ENCODE data around the gene ATCAY. TPM values are rescaled to one million over a fixed set of nuclear protein-coding genes. Genes with fewer than 3 reads are reported as not detected.

The ATCAY gene
- total RNA-seq, 1 donor from 2014 or later: 182 TPM

- Mint-ChIP-seq H3K4me3 (ENCODE audit: unreplicated experiment) (no peak overlapping the region), H3K9me3 (ENCODE audit: unreplicated experiment) (peaks cover 8% of the 10 kb centered on the region), H3K27ac (ENCODE audit: unreplicated experiment) (no peak overlapping the region), H3K27me3 (ENCODE audit: unreplicated experiment) (peaks cover 9% of the 10 kb centered on the region), H3K4me1 (ENCODE audit: low read depth, unreplicated experiment) (peaks cover 6% of the 10 kb centered on the region), H3K36me3 (ENCODE audit: unreplicated experiment) (peaks cover 13% of the 10 kb centered on the region)
- peak; percentile 42 for TF ChIP-seq CTCF (IDR thresholded peaks at IDR 0.05; ENCODE audit: partially characterized antibody, unreplicated experiment)
- DNase-seq: peak; percentile 66
Measured at GRCh38 chr19:3849092-3849491, 31.4 kb upstream of the ATCAY start.

- no peak for DNase-seq
- no peak overlapping the region for H3K4me3 Mint-ChIP-seq (ENCODE audit: unreplicated experiment)
- peaks cover 9% of the 10 kb centered on the region for H3K27me3 Mint-ChIP-seq (ENCODE audit: unreplicated experiment)
- H3K9me3 Mint-ChIP-seq (ENCODE audit: unreplicated experiment): peaks cover 8% of the 10 kb centered on the region
- H3K36me3 Mint-ChIP-seq (ENCODE audit: unreplicated experiment): peaks cover 13% of the 10 kb centered on the region
- H3K27ac Mint-ChIP-seq (ENCODE audit: unreplicated experiment): no peak overlapping the region
- H3K4me1 Mint-ChIP-seq (ENCODE audit: low read depth, unreplicated experiment): peaks cover 6% of the 10 kb centered on the region
- TF ChIP-seq CTCF (IDR thresholded peaks at IDR 0.05; ENCODE audit: partially characterized antibody, unreplicated experiment): no peak
Measured at GRCh38 chr19:3849787-3850186, 30.7 kb upstream of the ATCAY start.

GRCh38 chr19:3850320-3850972 is 30.0 kb upstream of the ATCAY start:
- H3K27me3 Mint-ChIP-seq (ENCODE audit: unreplicated experiment): peaks cover 13% of the 10 kb centered on the region
- H3K27ac Mint-ChIP-seq (ENCODE audit: unreplicated experiment): no peak overlapping the region
- H3K9me3 Mint-ChIP-seq (ENCODE audit: unreplicated experiment): peaks cover 8% of the 10 kb centered on the region
- H3K4me3 Mint-ChIP-seq (ENCODE audit: unreplicated experiment): no peak overlapping the region
- peaks cover 15% of the 10 kb centered on the region for H3K36me3 Mint-ChIP-seq (ENCODE audit: unreplicated experiment)
- TF ChIP-seq CTCF (IDR thresholded peaks at IDR 0.05; ENCODE audit: partially characterized antibody, unreplicated experiment): no peak
- peaks cover 6% of the 10 kb centered on the region for H3K4me1 Mint-ChIP-seq (ENCODE audit: low read depth, unreplicated experiment)
- no peak for DNase-seq

GRCh38 chr19:3851254-3852176 is 29.0 kb upstream of the ATCAY start:
- H3K27ac Mint-ChIP-seq (ENCODE audit: unreplicated experiment): no peak overlapping the region
- no peak for DNase-seq
- H3K36me3 Mint-ChIP-seq (ENCODE audit: unreplicated experiment): peaks cover 20% of the 10 kb centered on the region
- peaks cover 4% of the 10 kb centered on the region for H3K4me1 Mint-ChIP-seq (ENCODE audit: low read depth, unreplicated experiment)
- no peak for TF ChIP-seq CTCF (IDR thresholded peaks at IDR 0.05; ENCODE audit: partially characterized antibody, unreplicated experiment)
- H3K27me3 Mint-ChIP-seq (ENCODE audit: unreplicated experiment): peaks cover 14% of the 10 kb centered on the region
- peaks cover 8% of the 10 kb centered on the region for H3K9me3 Mint-ChIP-seq (ENCODE audit: unreplicated experiment)
- H3K4me3 Mint-ChIP-seq (ENCODE audit: unreplicated experiment): no peak overlapping the region

- peaks cover 8% of the 10 kb centered on the region for H3K9me3 Mint-ChIP-seq (ENCODE audit: unreplicated experiment)
- H3K27ac Mint-ChIP-seq (ENCODE audit: unreplicated experiment): no peak overlapping the region
- no peak for TF ChIP-seq CTCF (IDR thresholded peaks at IDR 0.05; ENCODE audit: partially characterized antibody, unreplicated experiment)
- no peak overlapping the region for H3K4me3 Mint-ChIP-seq (ENCODE audit: unreplicated experiment)
- no peak for DNase-seq
- peaks cover 20% of the 10 kb centered on the region for H3K36me3 Mint-ChIP-seq (ENCODE audit: unreplicated experiment)
- H3K4me1 Mint-ChIP-seq (ENCODE audit: low read depth, unreplicated experiment): peaks cover 3% of the 10 kb centered on the region
- H3K27me3 Mint-ChIP-seq (ENCODE audit: unreplicated experiment): peaks cover 14% of the 10 kb centered on the region
Measured at GRCh38 chr19:3852177-3852511, 28.3 kb upstream of the ATCAY start.

Measured in glutamatergic neuron (in vitro differentiated cells).